G401.6 (cell line): ENCODE data around the gene SLC25A6.
"Not testable (repeated sequence)": the region's sequence is repeated elsewhere in the genome, so short reads cannot be mapped to it uniquely, and the experiment has no call there.

Experiments
- FAIRE-seq: peaks from 2 replicates; lab custom pipeline; 2012; peaks lifted over from hg19 to GRCh38; lab: Jason Lieb, UNC

The SLC25A6 gene

GRCh38 chrX:1391707-1392375, at the start of gene SLC25A6:
TSS of gene SLC25A6 (minus strand) at chrX:1392113. CDS start at chrX:1392009, 104 bp downstream.
- FAIRE-seq: peak; percentile 92

DNA sequence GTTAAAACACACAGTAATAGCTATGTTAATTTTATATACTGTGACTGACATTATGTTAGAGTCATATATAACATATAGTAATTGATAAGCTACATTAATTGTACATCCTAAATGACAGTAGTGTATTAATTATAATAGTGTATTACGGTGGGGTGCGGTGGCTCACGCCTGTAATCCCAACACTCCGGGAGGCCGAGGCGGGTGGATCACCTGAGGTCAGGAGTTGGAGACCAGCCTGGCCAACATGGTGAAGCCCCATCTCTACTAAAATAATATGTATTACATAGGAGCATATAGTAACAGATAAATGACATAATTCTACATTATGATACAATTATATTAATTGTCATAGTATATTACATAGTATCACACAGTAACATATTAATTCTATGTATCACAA, 48.6 kb upstream of the SLC25A6 start:
- no peak for FAIRE-seq

- FAIRE-seq: no peak
Observed at GRCh38 chrX:1435241-1435895, 43.5 kb upstream of the SLC25A6 start.

DNA sequence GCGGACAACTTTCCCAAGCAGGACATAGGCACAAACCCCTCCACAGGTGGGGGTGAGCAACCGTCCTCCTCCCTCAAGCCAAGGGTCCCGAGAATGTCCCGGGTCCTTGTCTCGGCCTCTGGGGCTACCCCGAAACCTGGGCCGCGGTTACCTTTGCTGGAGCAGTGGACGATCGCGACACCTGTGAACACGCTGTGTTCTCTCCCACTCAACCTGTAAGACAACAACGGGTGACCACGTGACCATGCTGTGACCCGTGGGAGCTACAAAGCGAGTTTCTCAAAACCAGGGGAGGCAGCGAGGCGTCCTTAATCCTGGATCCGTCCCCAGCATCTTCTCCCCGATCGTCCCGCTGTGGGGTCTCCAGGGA, 42.9 kb upstream of the SLC25A6 start:
- no peak for FAIRE-seq

- no peak for FAIRE-seq
Observed at GRCh38 chrX:1433646-1434357, 41.9 kb upstream of the SLC25A6 start.

GRCh38 chrX:1430451-1430850, 38.5 kb upstream of the SLC25A6 start:
- no peak for FAIRE-seq

GRCh38 chrX:1427756-1428155, 35.8 kb upstream of the SLC25A6 start:
- FAIRE-seq: no peak

DNA sequence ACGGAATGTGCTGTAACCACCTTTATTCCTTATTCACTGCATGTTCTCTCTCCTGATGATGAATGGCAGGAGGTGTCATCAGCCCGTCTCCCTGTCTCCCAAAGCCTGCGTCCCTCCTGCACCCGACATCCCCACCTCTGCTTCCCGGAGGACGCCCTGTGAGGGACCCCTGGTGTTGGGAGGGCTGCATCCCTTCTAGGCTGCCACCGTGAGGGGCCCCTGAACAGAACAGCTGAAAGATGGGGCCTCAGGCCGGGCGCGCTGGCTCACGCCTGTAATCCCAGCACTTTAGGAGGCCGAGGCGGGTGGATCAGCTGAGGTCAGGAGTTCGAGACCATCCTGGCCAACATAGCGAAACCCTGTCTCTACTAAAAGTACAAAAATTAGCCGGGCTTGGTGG, 34.4 kb upstream of the SLC25A6 start:
- not testable (repeated sequence) for FAIRE-seq

DNA sequence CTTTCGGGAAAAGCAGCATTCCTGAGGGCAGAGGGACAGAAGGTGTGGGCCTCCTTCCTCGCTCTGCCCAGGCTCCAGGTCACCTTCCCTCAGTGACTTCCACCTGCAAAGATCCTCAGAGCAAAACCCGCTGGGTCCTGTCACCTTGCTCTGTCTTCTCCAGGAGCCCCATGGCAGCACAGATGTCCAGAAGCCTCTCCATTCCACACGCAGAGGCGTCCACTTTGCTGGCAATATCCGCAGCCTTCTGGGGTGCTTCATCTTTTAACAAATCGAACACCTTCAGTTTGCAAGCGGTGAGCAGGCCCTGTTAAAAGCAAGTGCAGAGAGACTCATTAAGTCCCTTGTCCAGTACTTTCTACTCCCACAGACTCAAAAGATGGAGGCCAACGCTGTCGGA, 33.5 kb upstream of the SLC25A6 start:
- no peak for FAIRE-seq

- no peak for FAIRE-seq
Observed at GRCh38 chrX:1424147-1424851, 32.4 kb upstream of the SLC25A6 start.

DNA sequence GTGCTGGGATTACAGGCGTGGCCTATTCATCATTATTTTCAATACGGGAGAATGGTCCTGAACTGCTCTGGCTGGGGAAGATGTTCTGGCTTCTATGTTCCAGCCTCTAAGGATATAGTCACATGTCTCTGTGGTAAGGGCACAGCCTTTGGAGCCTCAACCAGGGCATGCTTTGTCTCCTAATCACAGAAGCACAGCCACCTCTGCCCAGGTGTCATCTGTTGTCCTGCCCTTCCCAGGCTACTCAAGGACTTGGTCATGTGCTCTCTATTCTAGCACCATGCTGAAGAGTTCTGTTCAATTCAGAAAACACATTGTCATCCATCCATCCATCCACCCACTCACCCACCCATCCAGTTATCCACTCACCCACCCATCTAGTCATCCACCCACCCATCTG, 31.3 kb upstream of the SLC25A6 start:
- no peak for FAIRE-seq

GRCh38 chrX:1422135-1422465, 30.2 kb upstream of the SLC25A6 start:
- FAIRE-seq: no peak

GRCh38 chrX:1421433-1422134, 29.7 kb upstream of the SLC25A6 start:
- no peak for FAIRE-seq

GRCh38 chrX:1420371-1420770, 28.5 kb upstream of the SLC25A6 start:
- FAIRE-seq: no peak

- no peak for FAIRE-seq
Observed at GRCh38 chrX:1419545-1420355, 27.8 kb upstream of the SLC25A6 start.

DNA sequence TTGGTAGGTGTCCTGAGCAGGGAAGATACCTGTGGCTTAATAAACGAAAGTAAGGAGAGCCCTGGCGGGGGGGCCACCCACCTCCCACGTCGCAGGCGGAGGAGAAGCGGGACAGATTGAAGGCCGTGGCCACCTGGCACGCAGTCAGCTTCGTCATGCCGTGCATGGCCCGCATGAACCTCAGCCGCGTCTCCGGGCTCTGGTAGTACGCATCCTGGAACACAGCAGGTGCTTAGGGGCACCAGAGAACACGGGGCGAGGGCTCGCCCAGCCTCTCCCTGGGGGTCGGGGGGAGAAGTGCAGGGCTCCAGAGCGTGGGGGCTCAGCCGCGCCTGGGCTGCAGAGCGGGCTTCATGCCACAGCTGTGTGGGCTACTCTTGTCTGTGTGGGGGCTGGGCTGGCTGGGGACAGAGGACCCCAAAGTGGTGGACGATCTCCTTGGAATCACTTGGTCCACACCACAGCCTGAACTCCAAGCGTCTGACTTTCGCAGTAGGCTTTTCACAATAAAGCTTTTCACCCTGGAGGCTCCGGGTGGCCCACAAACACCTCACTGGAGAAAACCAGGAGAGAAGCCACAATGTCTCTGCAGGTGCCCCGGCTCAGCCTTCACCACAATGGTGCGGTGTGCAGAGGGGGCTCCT, 27.1 kb upstream of the SLC25A6 start:
- no peak for FAIRE-seq

DNA sequence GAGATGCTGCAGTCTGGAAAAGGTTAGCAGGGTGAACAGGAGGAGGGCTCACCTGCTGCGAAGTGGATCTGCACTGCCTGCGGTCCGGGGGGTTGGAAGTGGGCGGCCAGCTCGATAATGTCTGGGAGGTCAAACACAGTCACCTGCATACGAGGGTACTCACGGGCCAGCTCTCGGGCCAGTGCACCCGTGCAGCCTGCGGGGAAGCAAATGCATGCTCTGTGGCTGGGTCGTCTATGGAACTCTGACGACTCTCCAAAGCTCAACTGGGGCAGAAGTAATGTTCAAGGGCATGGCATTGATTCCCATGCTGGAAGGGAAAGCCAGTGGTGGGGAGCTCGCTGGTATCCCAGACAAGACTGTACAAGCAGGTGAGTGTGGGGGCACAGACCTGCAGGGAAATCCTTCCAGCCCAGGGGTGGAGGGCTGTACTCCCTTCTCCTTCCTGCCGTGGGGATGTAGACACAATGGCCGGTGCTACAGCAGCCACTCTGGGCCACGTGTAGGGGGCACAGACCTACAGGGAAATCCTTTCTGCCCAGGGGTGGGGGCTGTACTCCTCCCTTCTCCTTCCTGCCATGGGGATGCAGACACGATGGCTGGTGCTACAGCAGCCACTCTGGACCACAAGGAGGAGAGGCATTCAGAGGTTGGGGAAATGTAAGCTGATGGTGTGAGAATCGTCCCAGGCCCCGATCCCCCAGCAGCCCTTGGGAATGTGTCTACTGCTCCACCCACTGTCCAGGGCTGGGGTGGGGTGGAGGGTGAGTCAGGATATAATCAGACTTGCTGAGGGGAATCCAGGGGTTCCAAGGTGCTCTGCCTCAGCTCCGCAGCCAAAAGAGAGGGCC, 26.2 kb upstream of the SLC25A6 start:
- no peak for FAIRE-seq

GRCh38 chrX:1416965-1417760, 25.2 kb upstream of the SLC25A6 start:
- no peak for FAIRE-seq

DNA sequence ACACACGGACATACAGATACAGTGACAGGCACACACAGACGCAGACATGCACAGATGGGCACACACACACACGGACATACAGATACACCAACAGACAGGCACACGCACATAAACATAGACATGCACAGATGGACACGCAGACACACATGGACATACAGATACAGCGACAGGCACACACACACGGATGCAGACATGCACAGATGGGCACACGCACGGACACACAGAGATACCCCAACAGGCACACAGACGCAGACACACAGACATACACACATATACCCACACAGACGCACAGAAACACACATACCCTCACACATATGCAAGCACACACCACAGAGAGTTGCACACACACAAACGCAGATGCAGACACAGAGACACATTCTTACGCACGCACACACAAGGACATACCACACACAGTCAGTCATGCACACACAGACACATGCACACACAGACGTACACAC, 24.4 kb upstream of the SLC25A6 start:
- FAIRE-seq: no peak
